BLaER1 (cell line): ENCODE results near the gene COLEC12.

Source experiments
- H3K27ac ChIP-seq: shearing (Covaris generic); formaldehyde crosslinking; 2 replicates; pipeline ENCODE4 v1.8.1; 2022
- H3K27me3 ChIP-seq: shearing (Covaris generic); formaldehyde crosslinking; 2 replicates; pipeline ENCODE4 v1.8.1; 2022
- H3K36me3 ChIP-seq: shearing (Covaris generic); formaldehyde crosslinking; 2 replicates; pipeline ENCODE4 v1.8.1; 2022
- H3K4me1 ChIP-seq: shearing (Covaris generic); formaldehyde crosslinking; 2 replicates; pipeline ENCODE4 v1.8.1; 2022
- H3K4me2 ChIP-seq: shearing (Covaris generic); formaldehyde crosslinking; 2 replicates; pipeline ENCODE4 v1.8.1; 2022
- H3K4me3 ChIP-seq: shearing (Covaris generic); formaldehyde crosslinking; 2 replicates; pipeline ENCODE4 v1.8.1; 2022
- H3K9ac ChIP-seq: shearing (Covaris generic); formaldehyde crosslinking; 2 replicates; pipeline ENCODE4 v1.8.1; 2022
- H3K9me3 ChIP-seq: shearing (Covaris generic); formaldehyde crosslinking; 2 replicates; pipeline ENCODE4 v1.8.1; 2022
- H4K20me1 ChIP-seq: shearing (Covaris generic); formaldehyde crosslinking; 2 replicates; pipeline ENCODE4 v1.8.1; 2022
- Cebpa-rat ChIP-seq: shearing (Covaris generic); IDR thresholded peaks from 2 replicates; pipeline ENCODE4 v1.8.1; 2022

The COLEC12 gene

DNA sequence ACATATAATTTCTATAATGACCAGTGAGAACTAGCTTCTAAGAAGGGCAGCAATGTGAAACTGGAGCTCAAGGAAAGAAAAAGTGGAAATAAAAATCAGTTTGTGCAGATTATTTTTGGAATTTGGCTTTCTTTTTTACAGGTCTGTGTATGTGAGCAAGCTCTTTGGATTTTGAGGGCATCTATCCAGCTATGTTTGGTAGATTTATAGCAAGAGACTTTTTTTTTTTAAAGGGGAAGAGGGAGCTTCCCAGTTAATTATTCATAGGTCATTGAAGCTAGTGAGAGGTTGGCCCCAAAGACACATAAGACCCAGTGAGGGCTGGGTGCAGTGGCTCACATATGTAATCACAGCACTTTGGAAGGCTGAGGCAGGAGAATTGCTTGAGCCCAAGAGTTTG lies 24.0 kb upstream of the COLEC12 start:
- no peaks in the 10 kb centered on the region for H3K9me3 ChIP-seq
- H3K27ac ChIP-seq = no peak overlapping the region
- H3K4me2 ChIP-seq = no peak overlapping the region
- H3K4me3 ChIP-seq = no peak overlapping the region
- no peaks in the 10 kb centered on the region for H3K36me3 ChIP-seq
- H3K4me1 ChIP-seq = no peaks in the 10 kb centered on the region
- TF ChIP-seq Cebpa-rat = no peak
- H3K27me3 ChIP-seq = no peaks in the 10 kb centered on the region
- H3K9ac ChIP-seq = no peak overlapping the region
- no peaks in the 10 kb centered on the region for H4K20me1 ChIP-seq

DNA sequence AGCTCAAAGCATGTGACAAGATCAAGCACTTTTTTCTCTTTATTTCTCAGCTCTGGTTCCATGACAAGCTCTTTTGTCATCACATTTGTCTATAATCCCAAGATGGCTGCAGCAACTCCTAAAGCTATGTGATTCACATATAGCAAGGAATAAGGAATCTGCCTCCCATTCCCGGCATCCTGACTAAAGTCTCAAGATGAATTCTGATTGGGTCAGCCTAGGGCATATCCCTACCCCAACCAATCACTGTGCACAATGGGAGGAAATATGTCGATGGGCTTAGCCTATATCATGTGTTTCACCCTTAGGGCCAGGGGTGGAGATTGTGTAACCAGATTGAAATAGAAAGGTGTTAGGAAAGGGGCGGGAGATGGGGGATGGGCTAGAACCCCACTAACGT lies 23.1 kb upstream of the COLEC12 start:
- no peak overlapping the region for H3K4me2 ChIP-seq
- no peaks in the 10 kb centered on the region for H3K9me3 ChIP-seq
- H3K27ac ChIP-seq = no peak overlapping the region
- H3K27me3 ChIP-seq = no peaks in the 10 kb centered on the region
- H3K4me1 ChIP-seq = peaks cover 8% of the 10 kb centered on the region; the same call in 1 of the 2 replicates
- H3K4me3 ChIP-seq = no peak overlapping the region
- TF ChIP-seq Cebpa-rat = no peak
- H3K36me3 ChIP-seq = no peaks in the 10 kb centered on the region
- no peaks in the 10 kb centered on the region for H4K20me1 ChIP-seq
- no peak overlapping the region for H3K9ac ChIP-seq

DNA sequence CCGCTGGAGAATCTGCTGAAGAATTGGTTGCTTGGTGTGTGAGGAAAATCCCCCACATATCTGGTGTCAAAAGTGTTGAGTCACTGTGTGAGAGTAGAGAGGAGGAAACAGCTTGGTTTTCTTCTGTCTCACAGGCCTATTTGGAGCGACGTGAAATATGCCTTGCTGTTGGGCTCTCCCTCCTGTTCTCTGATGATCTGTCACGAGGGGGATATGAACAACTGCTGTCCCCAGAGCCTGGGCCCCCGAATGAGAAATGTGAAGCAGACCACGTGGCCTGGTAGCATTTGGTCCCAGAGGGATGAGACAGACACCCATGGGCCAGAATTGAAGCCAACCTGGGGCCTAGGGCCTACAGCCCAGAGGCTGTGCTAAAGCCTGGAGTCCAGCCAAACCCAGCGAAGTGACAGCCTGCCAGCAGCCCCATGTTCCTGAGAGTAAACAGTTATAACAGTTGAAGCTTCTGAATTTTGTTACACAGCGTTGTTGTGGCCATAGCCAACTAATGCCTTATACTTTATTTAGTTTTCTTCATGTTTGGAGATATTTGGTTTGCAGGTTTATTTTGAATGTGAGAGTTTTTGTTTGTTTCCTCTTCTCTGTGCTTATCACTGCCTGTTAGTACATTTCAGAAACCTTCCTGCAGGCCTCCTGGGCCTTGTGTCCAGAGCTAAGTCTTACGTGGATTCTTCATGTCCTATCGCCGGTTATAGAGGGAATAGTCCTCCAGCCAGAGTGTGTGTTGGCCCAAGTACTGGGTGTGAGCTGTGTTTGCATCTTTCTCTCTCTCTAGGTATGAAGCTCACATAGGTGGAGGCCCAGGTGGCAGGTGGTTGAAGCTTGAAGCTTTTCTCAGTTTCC lies 18.7 kb upstream of the COLEC12 start:
- Histone ChIP-seq H3K27me3 (no peaks in the 10 kb centered on the region), H3K36me3 (no peaks in the 10 kb centered on the region), H3K4me2 (peak overlapping the region; percentile 5; the same call in 1 of the 2 replicates), H3K9me3 (peaks cover 9% of the 10 kb centered on the region), H3K9ac (no peak overlapping the region), H3K4me1 (peaks cover 8% of the 10 kb centered on the region; the same call in 1 of the 2 replicates), H4K20me1 (no peaks in the 10 kb centered on the region), H3K4me3 (no peak overlapping the region), H3K27ac (peak overlapping the region; percentile 21; the same call in 1 of the 2 replicates)
- TF ChIP-seq Cebpa-rat = no peak

DNA sequence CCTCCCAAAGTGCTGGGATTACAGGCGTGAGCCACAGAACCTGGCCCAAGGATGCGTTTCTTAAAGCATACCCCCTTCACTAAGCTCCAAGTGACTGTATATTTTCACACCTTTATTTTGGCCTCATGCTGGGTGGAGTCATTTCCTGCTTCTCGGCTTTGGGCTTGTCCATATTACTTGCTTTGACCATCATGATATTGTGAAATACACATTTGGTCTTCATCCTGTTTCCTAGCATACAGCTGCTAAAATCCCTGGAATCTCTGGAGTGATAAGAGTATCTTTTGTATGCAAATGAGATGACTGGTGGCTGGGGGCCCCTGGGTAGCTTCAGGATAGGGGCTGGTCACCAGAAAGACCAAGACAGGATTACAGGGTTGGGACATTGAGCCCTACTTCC lies 17.6 kb upstream of the COLEC12 start:
- TF ChIP-seq Cebpa-rat = no peak
- Histone ChIP-seq H3K9me3 (peaks cover 21% of the 10 kb centered on the region), H3K4me3 (no peak overlapping the region), H4K20me1 (no peaks in the 10 kb centered on the region), H3K4me1 (peaks cover 8% of the 10 kb centered on the region; the same call in 1 of the 2 replicates), H3K27me3 (no peaks in the 10 kb centered on the region), H3K9ac (no peak overlapping the region), H3K4me2 (no peak overlapping the region), H3K36me3 (no peaks in the 10 kb centered on the region), H3K27ac (no peak overlapping the region)

DNA sequence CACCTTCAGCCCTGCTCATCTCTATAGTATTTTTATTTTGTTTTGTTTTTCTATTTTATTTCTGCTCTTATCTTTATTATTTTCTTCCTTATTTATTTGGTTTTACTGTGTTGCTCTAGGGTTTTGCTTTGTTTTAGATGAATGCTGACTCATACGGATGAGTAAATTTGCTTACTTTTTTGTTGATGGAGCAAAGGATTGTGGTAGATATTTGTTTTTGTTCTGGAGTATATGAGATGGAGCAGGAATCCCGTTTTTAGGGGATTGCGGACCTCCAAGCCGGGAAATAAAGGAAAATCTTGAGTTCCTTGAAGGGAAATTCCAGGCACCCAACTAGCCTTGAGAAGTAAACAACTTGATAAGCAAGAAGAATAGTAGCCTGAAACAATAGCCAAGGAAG lies 15.3 kb upstream of the COLEC12 start:
- no peak overlapping the region for H3K27ac ChIP-seq

DNA sequence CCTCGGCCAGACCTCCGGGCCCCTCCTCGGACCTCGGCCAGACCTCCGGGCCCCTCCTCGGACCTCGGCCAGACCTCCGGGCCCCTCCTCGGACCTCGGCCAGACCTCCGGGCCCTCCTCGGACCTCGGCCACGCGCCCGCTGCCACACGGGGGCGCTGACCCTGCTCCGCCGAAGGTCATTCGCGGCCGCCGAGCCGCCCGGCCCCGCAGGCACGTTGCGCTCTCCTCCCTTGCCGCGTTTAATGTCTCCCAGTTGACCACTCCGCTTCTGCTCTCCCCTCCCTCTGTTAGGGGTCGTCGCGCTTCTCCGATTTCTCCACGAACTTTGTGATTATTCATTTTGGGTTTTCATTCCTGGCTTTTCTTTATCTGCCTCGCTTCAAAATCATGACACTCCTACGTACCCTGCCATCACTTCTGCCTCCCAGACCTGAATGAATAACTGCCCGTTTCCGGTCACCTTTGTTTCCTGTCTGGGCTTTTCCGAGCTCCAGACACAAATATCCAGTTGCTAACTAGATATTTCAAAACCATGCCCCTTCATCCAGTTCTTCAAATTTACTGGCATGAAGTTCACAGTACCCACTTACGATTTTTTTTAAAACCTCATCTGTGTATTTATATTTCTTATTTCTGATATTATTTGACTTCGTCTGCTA lies 14.8 kb upstream of the COLEC12 start:
- Histone ChIP-seq H3K4me2 (no peak overlapping the region), H3K4me3 (no peak overlapping the region), H4K20me1 (no peaks in the 10 kb centered on the region), H3K9me3 (peaks cover 21% of the 10 kb centered on the region), H3K27ac (no peak overlapping the region), H3K4me1 (peaks cover 8% of the 10 kb centered on the region; the same call in 1 of the 2 replicates), H3K36me3 (no peaks in the 10 kb centered on the region), H3K9ac (no peak overlapping the region), H3K27me3 (no peaks in the 10 kb centered on the region)
- no peak for TF ChIP-seq Cebpa-rat

More for the DNA sequence above, 15.3 kb upstream of the COLEC12 start:
- H3K4me2 ChIP-seq = no peak overlapping the region
- H3K27me3 ChIP-seq = no peaks in the 10 kb centered on the region
- no peak for TF ChIP-seq Cebpa-rat
- H3K9ac ChIP-seq = no peak overlapping the region
- peaks cover 21% of the 10 kb centered on the region for H3K9me3 ChIP-seq
- no peaks in the 10 kb centered on the region for H3K36me3 ChIP-seq
- peaks cover 8% of the 10 kb centered on the region; the same call in 1 of the 2 replicates for H3K4me1 ChIP-seq
- H3K4me3 ChIP-seq = no peak overlapping the region
- H4K20me1 ChIP-seq = no peaks in the 10 kb centered on the region

DNA sequence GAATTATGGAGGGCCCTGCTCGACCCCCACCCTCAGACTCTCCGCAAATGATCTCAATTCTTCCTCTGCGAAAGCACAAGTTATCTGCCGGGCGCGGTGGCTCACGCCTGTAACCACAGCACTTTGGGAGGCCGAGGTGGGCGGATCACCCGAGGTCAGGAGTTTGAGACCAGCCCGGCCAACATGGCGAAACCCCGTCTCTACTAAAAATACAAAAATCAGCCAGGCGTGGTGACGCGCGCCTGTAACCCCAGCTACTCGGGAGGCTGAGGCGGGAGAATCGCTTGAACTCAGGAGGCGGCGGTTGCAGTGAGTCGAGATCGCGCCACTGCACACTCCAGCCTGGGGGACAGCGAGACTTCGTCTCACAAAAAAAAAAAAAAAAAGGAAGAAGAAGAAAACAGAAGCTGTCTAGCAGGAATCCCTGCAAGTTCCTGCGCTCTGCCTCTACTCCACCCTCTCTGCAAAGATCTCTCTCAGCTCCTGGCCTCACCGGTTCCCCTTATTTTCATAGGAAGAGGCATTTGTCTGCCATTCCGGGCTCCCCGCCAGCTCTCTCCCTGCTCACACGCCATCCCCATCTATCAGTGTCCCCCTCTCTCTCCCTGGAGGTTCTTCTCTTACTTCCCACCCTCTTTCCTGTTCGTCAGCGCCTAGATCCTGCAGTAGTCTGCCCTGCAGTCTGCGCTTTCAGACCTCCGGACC lies 13.5 kb upstream of the COLEC12 start:
- H3K4me3 ChIP-seq = no peak overlapping the region
- no peak for TF ChIP-seq Cebpa-rat
- H3K27ac ChIP-seq = no peak overlapping the region
- no peaks in the 10 kb centered on the region for H3K36me3 ChIP-seq
- no peaks in the 10 kb centered on the region for H4K20me1 ChIP-seq
- peaks cover 4% of the 10 kb centered on the region; the same call in 1 of the 2 replicates for H3K4me1 ChIP-seq
- no peaks in the 10 kb centered on the region for H3K27me3 ChIP-seq
- H3K9ac ChIP-seq = no peak overlapping the region
- H3K9me3 ChIP-seq = peaks cover 21% of the 10 kb centered on the region
- H3K4me2 ChIP-seq = no peak overlapping the region

DNA sequence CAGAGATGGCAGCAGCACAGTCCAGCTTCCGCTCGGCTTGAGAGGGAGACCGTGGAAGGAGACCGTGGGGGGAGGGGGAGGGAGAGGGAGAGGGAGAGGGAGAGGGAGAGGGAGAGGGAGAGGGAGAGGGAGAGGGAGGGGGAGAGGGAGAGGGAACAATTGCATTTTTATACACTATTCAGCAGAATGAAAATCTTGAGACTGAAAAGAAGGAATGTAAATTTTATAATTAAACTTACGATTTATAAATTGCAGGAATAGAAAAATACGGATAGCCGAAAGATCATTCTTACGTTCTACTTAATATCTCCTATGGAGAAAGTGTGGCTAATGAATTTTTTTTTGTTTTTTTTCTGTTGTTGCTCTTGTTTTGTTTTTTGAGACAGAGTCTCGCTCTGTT lies 12.5 kb upstream of the COLEC12 start:
- Histone ChIP-seq H3K4me2 (no peak overlapping the region), H3K4me3 (no peak overlapping the region), H3K27me3 (no peaks in the 10 kb centered on the region), H3K9me3 (peaks cover 21% of the 10 kb centered on the region), H3K27ac (no peak overlapping the region), H3K36me3 (no peaks in the 10 kb centered on the region), H4K20me1 (no peaks in the 10 kb centered on the region), H3K4me1 (no peaks in the 10 kb centered on the region), H3K9ac (no peak overlapping the region)
- TF ChIP-seq Cebpa-rat = no peak

DNA sequence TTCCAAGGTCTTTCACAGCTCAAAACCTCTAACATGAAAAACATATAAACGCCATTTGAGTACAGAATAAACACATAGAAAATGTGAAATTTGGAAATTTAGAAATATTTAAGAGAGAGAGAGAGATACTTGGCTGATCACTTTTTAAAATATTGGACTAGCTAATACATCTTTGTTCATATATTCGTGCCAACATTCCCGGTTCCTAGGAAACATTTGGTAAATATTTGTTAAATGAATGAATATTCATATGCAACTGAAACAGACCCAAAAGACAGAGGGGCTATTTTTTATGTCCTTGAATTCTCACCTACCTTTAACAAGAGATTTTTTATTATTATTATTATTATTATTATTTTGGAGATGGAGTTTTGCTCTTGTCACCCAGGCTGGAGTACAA lies 8.3 kb upstream of the COLEC12 start:
- no peaks in the 10 kb centered on the region for H3K4me1 ChIP-seq
- H3K9me3 ChIP-seq = peaks cover 8% of the 10 kb centered on the region
- H3K27me3 ChIP-seq = no peaks in the 10 kb centered on the region
- no peak overlapping the region for H3K4me3 ChIP-seq
- H4K20me1 ChIP-seq = no peaks in the 10 kb centered on the region
- H3K36me3 ChIP-seq = no peaks in the 10 kb centered on the region
- H3K4me2 ChIP-seq = no peak overlapping the region
- H3K9ac ChIP-seq = no peak overlapping the region
- no peak for TF ChIP-seq Cebpa-rat
- H3K27ac ChIP-seq = no peak overlapping the region
